Measurements from ENCODE around the gene SLC7A1.

SLC7A1 gene

GRCh38 chr13:29493796-29494195 lies 101.7 kb downstream of the SLC7A1 start:
- H3K36me3 ChIP-seq (ENCODE audit: control insufficient read depth, insufficient read depth, low read length) = no peaks in the 10 kb centered on the region
- no peaks in the 10 kb centered on the region for H3K4me1 ChIP-seq (ENCODE audit: control insufficient read depth, low read depth, low read length)
- no peaks in the 10 kb centered on the region for H3K79me1 ChIP-seq (ENCODE audit: low read length)
- no peak overlapping the region for H4K5ac ChIP-seq (ENCODE audit: low read length)
- H2AK5ac ChIP-seq (ENCODE audit: low read length) = no peak overlapping the region
- no peaks in the 10 kb centered on the region for H3K79me2 ChIP-seq (ENCODE audit: control insufficient read depth, insufficient read depth, low read length)
- H3K9ac ChIP-seq (ENCODE audit: low read length) = no peak overlapping the region
- H3K4me2 ChIP-seq (ENCODE audit: low read length) = no peak overlapping the region
- no peak overlapping the region for H4K8ac ChIP-seq (ENCODE audit: low read depth, low read length)
- no peak overlapping the region for H3K4ac ChIP-seq (ENCODE audit: low read depth, low read length)
- no peak overlapping the region for H3K56ac ChIP-seq (ENCODE audit: low read length)
- no peak overlapping the region for H2BK120ac ChIP-seq (ENCODE audit: low read depth, low read length)
- no peaks in the 10 kb centered on the region for H3K27me3 ChIP-seq (ENCODE audit: insufficient read depth, low read length, poor library complexity)
- H2BK5ac ChIP-seq (ENCODE audit: low read length) = no peak overlapping the region
- DNase-seq = no peak
- no peak overlapping the region for H3K18ac ChIP-seq (ENCODE audit: low read length)
- H3K4me3 ChIP-seq (ENCODE audit: low read length) = no peak overlapping the region
- WGBS (ENCODE audit: extremely low coverage, insufficient coverage, low lambda C conversion rate) = no CpG with 5 or more reads among the region's 4 CpGs
- no peak overlapping the region for H2BK15ac ChIP-seq (replicated peaks; ENCODE audit: low read depth)
- no peak overlapping the region for H3K23ac ChIP-seq (ENCODE audit: low read length)
- no peak overlapping the region for H3K27ac ChIP-seq (ENCODE audit: low read depth, low read length)

DNA sequence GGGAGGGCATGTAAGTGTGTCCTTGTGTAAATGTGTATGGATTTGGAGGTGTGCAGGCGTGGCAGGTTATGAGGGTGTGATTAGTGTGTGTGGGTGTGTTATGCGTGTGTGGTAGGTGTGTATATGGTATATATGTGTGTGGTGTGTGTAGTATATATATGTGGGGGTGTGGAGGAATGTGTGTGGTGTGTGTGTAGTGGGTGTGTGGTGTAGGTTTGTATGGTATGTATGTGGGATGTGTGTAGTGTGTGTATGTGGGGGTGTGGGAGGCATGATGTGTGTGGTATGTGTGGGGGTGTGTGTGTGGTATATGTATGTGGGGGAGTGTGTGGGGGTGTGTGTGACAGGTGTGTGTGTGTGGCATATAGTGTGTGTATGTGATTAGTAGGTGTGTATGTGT lies 104.2 kb downstream of the SLC7A1 start:
- Histone ChIP-seq H3K79me1 (ENCODE audit: low read length) (no peaks in the 10 kb centered on the region), H3K4me2 (ENCODE audit: low read length) (no peak overlapping the region), H4K8ac (ENCODE audit: low read depth, low read length) (no peak overlapping the region), H3K27ac (ENCODE audit: low read depth, low read length) (no peak overlapping the region), H2BK5ac (ENCODE audit: low read length) (no peak overlapping the region), H3K18ac (ENCODE audit: low read length) (no peak overlapping the region), H3K36me3 (ENCODE audit: control insufficient read depth, insufficient read depth, low read length) (no peaks in the 10 kb centered on the region), H3K4me3 (ENCODE audit: low read length) (no peak overlapping the region), H2BK15ac (replicated peaks; ENCODE audit: low read depth) (no peak overlapping the region), H3K4ac (ENCODE audit: low read depth, low read length) (no peak overlapping the region), H3K27me3 (ENCODE audit: insufficient read depth, low read length, poor library complexity) (no peaks in the 10 kb centered on the region), H3K79me2 (ENCODE audit: control insufficient read depth, insufficient read depth, low read length) (no peaks in the 10 kb centered on the region), H3K4me1 (ENCODE audit: control insufficient read depth, low read depth, low read length) (no peaks in the 10 kb centered on the region), H2BK120ac (ENCODE audit: low read depth, low read length) (no peak overlapping the region), H3K56ac (ENCODE audit: low read length) (no peak overlapping the region), H4K5ac (ENCODE audit: low read length) (no peak overlapping the region), H3K9ac (ENCODE audit: low read length) (no peak overlapping the region), H3K23ac (ENCODE audit: low read length) (no peak overlapping the region), H2AK5ac (ENCODE audit: low read length) (no peak overlapping the region)
- no peak for DNase-seq
- WGBS (ENCODE audit: extremely low coverage, insufficient coverage, low lambda C conversion rate) = 58% methylated on average over 2 of the region's 2 CpGs

- H3K79me1 ChIP-seq (ENCODE audit: low read length) = no peaks in the 10 kb centered on the region
- H4K5ac ChIP-seq (ENCODE audit: low read length) = no peak overlapping the region
- no peak overlapping the region for H3K23ac ChIP-seq (ENCODE audit: low read length)
- no peak overlapping the region for H3K18ac ChIP-seq (ENCODE audit: low read length)
- H3K27ac ChIP-seq (ENCODE audit: low read depth, low read length) = no peak overlapping the region
- H2AK5ac ChIP-seq (ENCODE audit: low read length) = no peak overlapping the region
- H3K27me3 ChIP-seq (ENCODE audit: insufficient read depth, low read length, poor library complexity) = no peaks in the 10 kb centered on the region
- no peak overlapping the region for H2BK120ac ChIP-seq (ENCODE audit: low read depth, low read length)
- no peaks in the 10 kb centered on the region for H3K79me2 ChIP-seq (ENCODE audit: control insufficient read depth, insufficient read depth, low read length)
- H3K4me1 ChIP-seq (ENCODE audit: control insufficient read depth, low read depth, low read length) = no peaks in the 10 kb centered on the region
- H3K36me3 ChIP-seq (ENCODE audit: control insufficient read depth, insufficient read depth, low read length) = no peaks in the 10 kb centered on the region
- no peak overlapping the region for H3K4me3 ChIP-seq (ENCODE audit: low read length)
- H3K56ac ChIP-seq (ENCODE audit: low read length) = no peak overlapping the region
- no peak for DNase-seq
- no peak overlapping the region for H3K4me2 ChIP-seq (ENCODE audit: low read length)
- no peak overlapping the region for H3K9ac ChIP-seq (ENCODE audit: low read length)
- WGBS (ENCODE audit: extremely low coverage, insufficient coverage, low lambda C conversion rate) = no CpG with 5 or more reads among the region's 9 CpGs
- no peak overlapping the region for H2BK15ac ChIP-seq (replicated peaks; ENCODE audit: low read depth)
- H2BK5ac ChIP-seq (ENCODE audit: low read length) = no peak overlapping the region
- no peak overlapping the region for H4K8ac ChIP-seq (ENCODE audit: low read depth, low read length)
- no peak overlapping the region for H3K4ac ChIP-seq (ENCODE audit: low read depth, low read length)
Measured at GRCh38 chr13:29490561-29490885, 105.0 kb downstream of the SLC7A1 start.

GRCh38 chr13:29489650-29490560 lies 105.6 kb downstream of the SLC7A1 start:
- no peaks in the 10 kb centered on the region for H3K36me3 ChIP-seq (ENCODE audit: control insufficient read depth, insufficient read depth, low read length)
- no peak overlapping the region for H3K4me3 ChIP-seq (ENCODE audit: low read length)
- H3K18ac ChIP-seq (ENCODE audit: low read length) = no peak overlapping the region
- no peak overlapping the region for H4K8ac ChIP-seq (ENCODE audit: low read depth, low read length)
- no peak overlapping the region for H3K27ac ChIP-seq (ENCODE audit: low read depth, low read length)
- no CpG with 5 or more reads among the region's 14 CpGs for WGBS (ENCODE audit: extremely low coverage, insufficient coverage, low lambda C conversion rate)
- no peak overlapping the region for H2BK120ac ChIP-seq (ENCODE audit: low read depth, low read length)
- no peak overlapping the region for H3K4me2 ChIP-seq (ENCODE audit: low read length)
- no peak for DNase-seq
- no peak overlapping the region for H4K5ac ChIP-seq (ENCODE audit: low read length)
- no peak overlapping the region for H3K4ac ChIP-seq (ENCODE audit: low read depth, low read length)
- no peaks in the 10 kb centered on the region for H3K27me3 ChIP-seq (ENCODE audit: insufficient read depth, low read length, poor library complexity)
- no peaks in the 10 kb centered on the region for H3K4me1 ChIP-seq (ENCODE audit: control insufficient read depth, low read depth, low read length)
- H2AK5ac ChIP-seq (ENCODE audit: low read length) = no peak overlapping the region
- H3K79me1 ChIP-seq (ENCODE audit: low read length) = no peaks in the 10 kb centered on the region
- no peak overlapping the region for H2BK15ac ChIP-seq (replicated peaks; ENCODE audit: low read depth)
- H3K23ac ChIP-seq (ENCODE audit: low read length) = no peak overlapping the region
- H3K9ac ChIP-seq (ENCODE audit: low read length) = no peak overlapping the region
- H3K79me2 ChIP-seq (ENCODE audit: control insufficient read depth, insufficient read depth, low read length) = no peaks in the 10 kb centered on the region
- no peak overlapping the region for H2BK5ac ChIP-seq (ENCODE audit: low read length)
- no peak overlapping the region for H3K56ac ChIP-seq (ENCODE audit: low read length)

- peaks cover 8% of the 10 kb centered on the region for H3K4me1 ChIP-seq (ENCODE audit: control insufficient read depth, low read depth, low read length)
- H2BK120ac ChIP-seq (ENCODE audit: low read depth, low read length) = no peak overlapping the region
- no peak overlapping the region for H3K18ac ChIP-seq (ENCODE audit: low read length)
- no peak for DNase-seq
- H3K4me2 ChIP-seq (ENCODE audit: low read length) = no peak overlapping the region
- no peak overlapping the region for H3K4me3 ChIP-seq (ENCODE audit: low read length)
- WGBS (ENCODE audit: extremely low coverage, insufficient coverage, low lambda C conversion rate) = no CpG with 5 or more reads among the region's 22 CpGs
- no peak overlapping the region for H2AK5ac ChIP-seq (ENCODE audit: low read length)
- no peak overlapping the region for H3K4ac ChIP-seq (ENCODE audit: low read depth, low read length)
- H4K8ac ChIP-seq (ENCODE audit: low read depth, low read length) = no peak overlapping the region
- H3K27ac ChIP-seq (ENCODE audit: low read depth, low read length) = no peak overlapping the region
- no peak overlapping the region for H2BK5ac ChIP-seq (ENCODE audit: low read length)
- H2BK15ac ChIP-seq (replicated peaks; ENCODE audit: low read depth) = no peak overlapping the region
- no peak overlapping the region for H3K23ac ChIP-seq (ENCODE audit: low read length)
- no peaks in the 10 kb centered on the region for H3K79me1 ChIP-seq (ENCODE audit: low read length)
- no peaks in the 10 kb centered on the region for H3K79me2 ChIP-seq (ENCODE audit: control insufficient read depth, insufficient read depth, low read length)
- H3K9ac ChIP-seq (ENCODE audit: low read length) = no peak overlapping the region
- H3K36me3 ChIP-seq (ENCODE audit: control insufficient read depth, insufficient read depth, low read length) = no peaks in the 10 kb centered on the region
- no peak overlapping the region for H4K5ac ChIP-seq (ENCODE audit: low read length)
- H3K56ac ChIP-seq (ENCODE audit: low read length) = no peak overlapping the region
- no peaks in the 10 kb centered on the region for H3K27me3 ChIP-seq (ENCODE audit: insufficient read depth, low read length, poor library complexity)
Measured at GRCh38 chr13:29487466-29488454, 107.7 kb downstream of the SLC7A1 start.
